Measurements from ENCODE around the gene BICD1.

BICD1 gene

GRCh38 chr12:32418903-32419519, 312.4 kb downstream of the BICD1 start:
- no peak for DNase-seq

GRCh38 chr12:32419520-32419960, 312.9 kb downstream of the BICD1 start:
- DNase-seq: no peak

GRCh38 chr12:32420356-32420755, 313.7 kb downstream of the BICD1 start:
- no peak for DNase-seq

GRCh38 chr12:32423559-32423958, 316.9 kb downstream of the BICD1 start:
- DNase-seq: no peak

GRCh38 chr12:32431025-32431424, 324.4 kb downstream of the BICD1 start:
- no peak for DNase-seq

All from NCI-H1436 treated with DMSO at 0.1 percent for 48 hours (cell line).